HK-2 (cell line): ENCODE results near the gene INSR.
"Not testable (repeated sequence)": the region's sequence is repeated elsewhere in the genome, so short reads cannot be mapped to it uniquely, and the experiment has no call there.

Source experiments
- DNase-seq: peaks from one replicate; pipeline ENCODE4 v3.0.0-alpha.2; 2018; ENCODE audit not compliant: unreplicated experiment

INSR gene

GRCh38 chr19:7195046-7195445 lies 99.2 kb downstream of the INSR start:
- DNase-seq, result no peak

GRCh38 chr19:7194566-7194965 lies 99.6 kb downstream of the INSR start:
- DNase-seq, result no peak

GRCh38 chr19:7191946-7192691 lies 102.1 kb downstream of the INSR start:
- DNase-seq, result no peak

- DNase-seq, result no peak
Measured at GRCh38 chr19:7188698-7189629, 105.2 kb downstream of the INSR start.

GRCh38 chr19:7187605-7188339 lies 106.4 kb downstream of the INSR start:
- DNase-seq, result no peak

- no peak for DNase-seq
Measured at GRCh38 chr19:7182489-7182888, 111.7 kb downstream of the INSR start.

GRCh38 chr19:7179917-7180306 lies 114.3 kb downstream of the INSR start:
- no peak for DNase-seq

- DNase-seq, result no peak
Measured at GRCh38 chr19:7177926-7178325, 116.3 kb downstream of the INSR start.

- no peak for DNase-seq
Measured at GRCh38 chr19:7176792-7177191, 117.4 kb downstream of the INSR start.

GRCh38 chr19:7172794-7173193 lies 121.4 kb downstream of the INSR start:
- no peak for DNase-seq

- DNase-seq, result no peak
Measured at GRCh38 chr19:7170983-7171382, 123.2 kb downstream of the INSR start.

- DNase-seq, result no peak
Measured at GRCh38 chr19:7168941-7169340, 125.3 kb downstream of the INSR start.

GRCh38 chr19:7161292-7161691 lies 132.9 kb downstream of the INSR start:
- DNase-seq, result no peak

- DNase-seq, result no peak
Measured at GRCh38 chr19:7159105-7159933, 134.9 kb downstream of the INSR start.

GRCh38 chr19:7153022-7153421 lies 141.2 kb downstream of the INSR start:
- DNase-seq, result no peak

GRCh38 chr19:7152568-7152967 lies 141.6 kb downstream of the INSR start:
- DNase-seq, result no peak

- no peak for DNase-seq
Measured at GRCh38 chr19:7149956-7150705, 144.1 kb downstream of the INSR start.

- not testable (repeated sequence) for DNase-seq
Measured at GRCh38 chr19:7147119-7147675, 147.0 kb downstream of the INSR start.

GRCh38 chr19:7146086-7146485 lies 148.1 kb downstream of the INSR start:
- DNase-seq, result not testable (repeated sequence)

- no peak for DNase-seq
Measured at GRCh38 chr19:7145494-7145893, 148.7 kb downstream of the INSR start.
